ENCODE results near the gene RNF157. TPM values are rescaled to one million over a fixed set of nuclear protein-coding genes. Genes with fewer than 3 reads are reported as not detected.

Gene RNF157
- total and polyA plus RNA-seq, 8 donors, result 0.95 to 41.4 (median 4.5) TPM

DNA sequence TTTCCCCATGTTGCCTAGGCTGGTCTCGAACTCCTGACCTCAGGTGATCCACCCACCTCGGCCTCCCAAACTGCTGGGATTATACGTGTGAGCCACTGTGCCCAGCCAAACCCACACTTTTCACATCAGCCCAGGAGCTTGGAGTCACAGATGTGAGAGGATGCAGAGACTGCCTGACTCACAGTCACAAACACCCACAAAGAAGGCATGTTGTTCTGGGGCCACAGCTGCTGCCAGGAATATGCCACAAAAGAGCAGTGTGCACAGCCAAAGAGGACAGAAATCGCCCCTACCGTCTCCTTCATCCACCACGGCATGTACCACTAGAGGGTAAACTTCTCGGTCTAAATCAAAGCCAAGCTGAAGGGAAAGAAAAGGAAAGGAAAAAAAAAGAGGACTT lies 74.1 kb downstream of the RNF157 start:
- no peak overlapping the region for H3K4me3 ChIP-seq

DNA sequence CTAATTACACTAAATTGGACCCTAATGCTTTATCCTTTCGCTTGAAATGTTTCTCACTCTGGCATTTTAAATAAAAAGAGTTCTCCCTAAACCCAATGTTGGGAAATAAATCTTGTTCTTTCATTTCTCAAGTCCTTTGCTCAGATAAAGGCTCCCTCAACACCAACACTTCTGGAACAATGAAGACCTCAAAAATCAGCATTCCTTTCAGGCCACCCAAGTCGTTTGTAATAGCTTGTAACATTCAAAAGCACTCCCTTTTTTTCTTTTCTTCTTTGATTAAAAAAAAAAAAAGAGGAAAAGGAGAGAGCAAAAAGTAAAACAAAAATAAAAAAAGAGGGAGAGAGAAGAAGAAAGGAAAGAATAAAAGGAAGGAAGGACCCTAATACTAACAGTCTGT lies 76.0 kb downstream of the RNF157 start:
- TF ChIP-seq CTCF (IDR thresholded peaks at IDR 0.05) (no peak), POLR2AphosphoS5 (IDR thresholded peaks at IDR 0.05) (no peak), EP300 (IDR thresholded peaks at IDR 0.05) (no peak), POLR2A (IDR thresholded peaks at IDR 0.05) (no peak)
- 60 to 72% (median 67%) methylated on average over 2 of the region's 2 CpGs for WGBS, 5 donors

More for the DNA sequence above, 74.1 kb downstream of the RNF157 start:
- TF ChIP-seq EP300 (IDR thresholded peaks at IDR 0.05), result no peak
- TF ChIP-seq POLR2A (IDR thresholded peaks at IDR 0.05), result no peak
- no peak for TF ChIP-seq POLR2AphosphoS5 (IDR thresholded peaks at IDR 0.05)
- no peak for TF ChIP-seq CTCF (IDR thresholded peaks at IDR 0.05)
- intact Hi-C loops (cut with DNase I; ENCODE audit: low total_unique reads), result no loop called here
- no peaks in the 10 kb centered on the region for H3K4me1 ChIP-seq
- H3K27me3 ChIP-seq, result no peaks in the 10 kb centered on the region
- H3K9me3 ChIP-seq, result no peaks in the 10 kb centered on the region
- no peak overlapping the region for H3K27ac ChIP-seq
- no peak for DNase-seq
- WGBS, 5 donors, result 67 to 83% (median 72%) methylated on average over 7 of the region's 7 CpGs
- peaks cover 0 to 6% (median 0%) of the 10 kb centered on the region in 4 donors for H3K36me3 ChIP-seq

GRCh38 chr17:76163919-76164318 lies 76.4 kb downstream of the RNF157 start:
- WGBS, 5 donors, result 84 to 90% (median 88%) methylated on average over 4 of the region's 4 CpGs
- no peak for DNase-seq
- Histone ChIP-seq H3K4me1 (no peaks in the 10 kb centered on the region), H3K27ac (no peak overlapping the region), H3K36me3 (peaks cover 0 to 8% (median 0%) of the 10 kb centered on the region in 4 donors), H3K4me3 (no peak overlapping the region), H3K9me3 (no peaks in the 10 kb centered on the region), H3K27me3 (no peaks in the 10 kb centered on the region)
- intact Hi-C loops (cut with DNase I; ENCODE audit: low total_unique reads), result no loop called here
- TF ChIP-seq CTCF (IDR thresholded peaks at IDR 0.05) (no peak), EP300 (IDR thresholded peaks at IDR 0.05) (no peak), POLR2A (IDR thresholded peaks at IDR 0.05) (no peak), POLR2AphosphoS5 (IDR thresholded peaks at IDR 0.05) (no peak)

More for the DNA sequence above, 76.0 kb downstream of the RNF157 start:
- Histone ChIP-seq H3K4me3 (no peak overlapping the region), H3K27me3 (no peaks in the 10 kb centered on the region), H3K27ac (no peak overlapping the region), H3K4me1 (no peaks in the 10 kb centered on the region), H3K9me3 (no peaks in the 10 kb centered on the region), H3K36me3 (peaks cover 0 to 8% (median 0%) of the 10 kb centered on the region in 4 donors)
- no peak for DNase-seq
- intact Hi-C loops (cut with DNase I; ENCODE audit: low total_unique reads), result no loop called here

GRCh38 chr17:76161619-76162266 lies 78.5 kb downstream of the RNF157 start:
- H3K9me3 ChIP-seq, result no peaks in the 10 kb centered on the region
- H3K4me1 ChIP-seq, result no peaks in the 10 kb centered on the region
- H3K36me3 ChIP-seq, result peaks cover 0 to 19% (median 0%) of the 10 kb centered on the region in 4 donors
- 77 to 83% (median 78%) methylated on average over 20 of the region's 20 CpGs for WGBS, 5 donors
- intact Hi-C loops (cut with DNase I; ENCODE audit: low total_unique reads), result no loop called here
- H3K27ac ChIP-seq, result no peak overlapping the region
- no peak overlapping the region for H3K4me3 ChIP-seq
- no peak for DNase-seq
- H3K27me3 ChIP-seq, result no peaks in the 10 kb centered on the region
- no peak for TF ChIP-seq POLR2AphosphoS5 (IDR thresholded peaks at IDR 0.05)
- TF ChIP-seq EP300 (IDR thresholded peaks at IDR 0.05), result no peak
- no peak for TF ChIP-seq POLR2A (IDR thresholded peaks at IDR 0.05)
- no peak for TF ChIP-seq CTCF (IDR thresholded peaks at IDR 0.05)
